Measurements from ENCODE around the gene UAP1L1.

Gene UAP1L1

GRCh38 chr9:137070201-137070905 is 7.0 kb upstream of the UAP1L1 start, which contains the start of gene SAPCD2:
TSS of gene SAPCD2 (minus strand) at chr9:137070557. CDS start at chr9:137070460, 97 bp downstream.
- no peaks in the 10 kb centered on the region for H3K9me3 ChIP-seq (ENCODE audit: control insufficient read depth, insufficient read depth, low read length)
- H3K36me3 ChIP-seq (ENCODE audit: control insufficient read depth, insufficient read depth, low read length), result peaks cover 8% of the 10 kb centered on the region; the same call in 1 of the 2 replicates
- H3K27ac ChIP-seq (ENCODE audit: low read depth, low read length), result no peak within 1 kb of the TSS
- H3K4me3 ChIP-seq (ENCODE audit: low read depth, low read length), result peak within 1 kb of the TSS; percentile 77
- peak within 1 kb of the TSS; percentile 53; the same call in 1 of the 2 replicates for H3K9ac ChIP-seq (ENCODE audit: low read depth, low read length)
- peaks cover 15% of the 10 kb centered on the region for H3K4me1 ChIP-seq (ENCODE audit: control insufficient read depth, insufficient read depth, low read length)
- H3K27me3 ChIP-seq (ENCODE audit: control insufficient read depth, insufficient read depth, low read length), result peaks cover 6% of the 10 kb centered on the region

DNA sequence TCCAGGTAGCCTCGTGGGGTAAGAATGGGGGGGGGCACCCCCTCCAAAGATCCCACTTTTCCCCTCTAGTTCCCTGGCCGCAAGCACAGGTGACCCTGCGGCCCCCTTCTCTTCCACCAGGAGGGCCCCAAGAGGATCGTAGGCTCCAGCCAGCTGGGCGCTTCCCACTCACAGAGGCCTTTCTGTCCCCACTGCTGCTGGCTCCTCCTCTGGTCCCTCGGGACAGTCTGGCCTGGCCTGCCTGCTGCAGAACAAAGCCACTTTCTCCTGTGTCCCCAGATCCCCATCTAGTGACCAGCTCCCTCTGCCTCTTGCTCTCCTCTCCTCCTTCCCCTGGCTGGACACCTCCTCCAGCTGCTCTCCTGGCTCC is 6.4 kb upstream of the UAP1L1 start:
- peak overlapping the region; percentile 26; the same call in 1 of the 2 replicates for H3K9ac ChIP-seq (ENCODE audit: low read depth, low read length)
- peak overlapping the region; percentile 77; the same call in 1 of the 2 replicates for H3K4me3 ChIP-seq (ENCODE audit: low read depth, low read length)
- H3K9me3 ChIP-seq (ENCODE audit: control insufficient read depth, insufficient read depth, low read length), result no peaks in the 10 kb centered on the region
- peaks cover 6% of the 10 kb centered on the region for H3K27me3 ChIP-seq (ENCODE audit: control insufficient read depth, insufficient read depth, low read length)
- H3K36me3 ChIP-seq (ENCODE audit: control insufficient read depth, insufficient read depth, low read length), result peaks cover 2% of the 10 kb centered on the region; the same call in 1 of the 2 replicates
- H3K4me1 ChIP-seq (ENCODE audit: control insufficient read depth, insufficient read depth, low read length), result peaks cover 17% of the 10 kb centered on the region
- no peak overlapping the region for H3K27ac ChIP-seq (ENCODE audit: low read depth, low read length)

GRCh38 chr9:137071282-137071681 is 6.0 kb upstream of the UAP1L1 start:
- H3K4me1 ChIP-seq (ENCODE audit: control insufficient read depth, insufficient read depth, low read length), result peaks cover 17% of the 10 kb centered on the region
- H3K27ac ChIP-seq (ENCODE audit: low read depth, low read length), result no peak overlapping the region
- no peaks in the 10 kb centered on the region for H3K9me3 ChIP-seq (ENCODE audit: control insufficient read depth, insufficient read depth, low read length)
- H3K4me3 ChIP-seq (ENCODE audit: low read depth, low read length), result peak overlapping the region; percentile 77; the same call in 1 of the 2 replicates
- H3K27me3 ChIP-seq (ENCODE audit: control insufficient read depth, insufficient read depth, low read length), result peaks cover 6% of the 10 kb centered on the region
- H3K9ac ChIP-seq (ENCODE audit: low read depth, low read length), result no peak overlapping the region
- H3K36me3 ChIP-seq (ENCODE audit: control insufficient read depth, insufficient read depth, low read length), result no peaks in the 10 kb centered on the region

- Histone ChIP-seq H3K9ac (ENCODE audit: low read depth, low read length) (no peak overlapping the region), H3K4me1 (ENCODE audit: control insufficient read depth, insufficient read depth, low read length) (peaks cover 24% of the 10 kb centered on the region), H3K27ac (ENCODE audit: low read depth, low read length) (no peak overlapping the region), H3K27me3 (ENCODE audit: control insufficient read depth, insufficient read depth, low read length) (peaks cover 27% of the 10 kb centered on the region), H3K36me3 (ENCODE audit: control insufficient read depth, insufficient read depth, low read length) (no peaks in the 10 kb centered on the region), H3K9me3 (ENCODE audit: control insufficient read depth, insufficient read depth, low read length) (no peaks in the 10 kb centered on the region), H3K4me3 (ENCODE audit: low read depth, low read length) (no peak overlapping the region)
Observed at GRCh38 chr9:137073992-137074399, 3.3 kb upstream of the UAP1L1 start.

- Histone ChIP-seq H3K4me1 (ENCODE audit: control insufficient read depth, insufficient read depth, low read length) (peaks cover 24% of the 10 kb centered on the region), H3K4me3 (ENCODE audit: low read depth, low read length) (no peak overlapping the region), H3K27ac (ENCODE audit: low read depth, low read length) (peak overlapping the region; percentile 55), H3K9me3 (ENCODE audit: control insufficient read depth, insufficient read depth, low read length) (no peaks in the 10 kb centered on the region), H3K9ac (ENCODE audit: low read depth, low read length) (peak overlapping the region; percentile 49; the same call in 1 of the 2 replicates), H3K36me3 (ENCODE audit: control insufficient read depth, insufficient read depth, low read length) (peaks cover 4% of the 10 kb centered on the region; the same call in 1 of the 2 replicates), H3K27me3 (ENCODE audit: control insufficient read depth, insufficient read depth, low read length) (peaks cover 28% of the 10 kb centered on the region)
Observed at GRCh38 chr9:137074657-137075274, 2.6 kb upstream of the UAP1L1 start.

GRCh38 chr9:137075275-137075775 is 2.0 kb upstream of the UAP1L1 start:
- H3K4me1 ChIP-seq (ENCODE audit: control insufficient read depth, insufficient read depth, low read length), result peaks cover 24% of the 10 kb centered on the region
- H3K4me3 ChIP-seq (ENCODE audit: low read depth, low read length), result no peak overlapping the region
- H3K9ac ChIP-seq (ENCODE audit: low read depth, low read length), result no peak overlapping the region; the same call in 1 of the 2 replicates
- H3K36me3 ChIP-seq (ENCODE audit: control insufficient read depth, insufficient read depth, low read length), result peaks cover 5% of the 10 kb centered on the region; the same call in 1 of the 2 replicates
- peaks cover 30% of the 10 kb centered on the region for H3K27me3 ChIP-seq (ENCODE audit: control insufficient read depth, insufficient read depth, low read length)
- no peaks in the 10 kb centered on the region for H3K9me3 ChIP-seq (ENCODE audit: control insufficient read depth, insufficient read depth, low read length)
- H3K27ac ChIP-seq (ENCODE audit: low read depth, low read length), result peak overlapping the region; percentile 55

- Histone ChIP-seq H3K9ac (ENCODE audit: low read depth, low read length) (no peak overlapping the region), H3K27me3 (ENCODE audit: control insufficient read depth, insufficient read depth, low read length) (peaks cover 30% of the 10 kb centered on the region), H3K4me1 (ENCODE audit: control insufficient read depth, insufficient read depth, low read length) (peaks cover 19% of the 10 kb centered on the region), H3K9me3 (ENCODE audit: control insufficient read depth, insufficient read depth, low read length) (no peaks in the 10 kb centered on the region), H3K36me3 (ENCODE audit: control insufficient read depth, insufficient read depth, low read length) (peaks cover 5% of the 10 kb centered on the region; the same call in 1 of the 2 replicates), H3K27ac (ENCODE audit: low read depth, low read length) (no peak overlapping the region), H3K4me3 (ENCODE audit: low read depth, low read length) (peak overlapping the region; percentile 49; the same call in 1 of the 2 replicates)
Observed at GRCh38 chr9:137076636-137077009, 694 bp upstream of the UAP1L1 start.

DNA sequence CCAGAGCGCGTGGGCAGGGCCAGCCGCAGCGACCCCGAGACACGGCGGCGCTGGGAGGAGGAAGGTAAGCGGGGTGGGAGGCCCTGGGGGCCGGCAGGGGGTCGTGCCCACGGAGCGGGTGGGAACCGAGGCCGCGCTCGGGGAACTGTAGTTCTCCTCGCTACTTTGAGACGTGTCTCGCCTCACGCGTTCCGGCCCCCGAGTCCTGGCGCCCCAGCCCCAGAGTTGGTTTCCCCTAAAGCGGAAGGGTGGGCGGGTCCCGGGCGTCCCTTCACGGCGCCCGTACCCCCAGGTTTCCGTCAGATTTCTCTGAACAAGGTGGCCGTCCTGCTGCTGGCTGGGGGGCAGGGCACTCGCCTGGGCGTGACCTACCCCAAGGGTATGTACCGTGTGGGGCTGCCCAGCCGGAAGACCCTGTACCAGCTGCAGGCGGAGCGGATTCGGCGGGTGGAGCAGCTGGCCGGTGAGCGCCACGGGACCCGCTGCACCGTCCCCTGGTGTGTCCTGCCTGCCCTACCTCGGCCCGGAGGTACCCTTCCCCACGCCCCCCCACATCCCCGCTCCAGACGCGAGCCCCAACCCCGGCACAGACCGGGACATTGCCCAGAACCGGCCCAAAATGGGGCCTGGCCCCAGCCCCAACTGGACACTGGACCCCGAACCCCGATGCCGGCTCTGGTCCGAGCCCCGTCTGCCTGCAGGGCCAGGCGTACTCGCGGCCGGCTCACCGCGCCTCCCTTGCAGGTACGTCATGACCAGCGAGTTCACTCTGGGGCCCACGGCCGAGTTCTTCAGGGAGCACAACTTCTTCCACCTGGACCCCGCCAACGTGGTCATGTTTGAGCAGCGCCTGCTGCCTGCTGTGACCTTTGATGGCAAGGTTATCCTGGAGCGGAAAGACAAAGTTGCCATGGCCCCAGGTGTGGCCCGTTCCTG is 709 bp downstream of the UAP1L1 start:
- Histone ChIP-seq H3K36me3 (ENCODE audit: control insufficient read depth, insufficient read depth, low read length) (peaks cover 5% of the 10 kb centered on the region; the same call in 1 of the 2 replicates), H3K27me3 (ENCODE audit: control insufficient read depth, insufficient read depth, low read length) (peaks cover 30% of the 10 kb centered on the region), H3K4me1 (ENCODE audit: control insufficient read depth, insufficient read depth, low read length) (peaks cover 19% of the 10 kb centered on the region), H3K4me3 (ENCODE audit: low read depth, low read length) (peak overlapping the region; percentile 64), H3K9me3 (ENCODE audit: control insufficient read depth, insufficient read depth, low read length) (no peaks in the 10 kb centered on the region), H3K27ac (ENCODE audit: low read depth, low read length) (no peak overlapping the region), H3K9ac (ENCODE audit: low read depth, low read length) (no peak overlapping the region)

GRCh38 chr9:137078701-137079400 is 1.5 kb downstream of the UAP1L1 start:
- H3K9ac ChIP-seq (ENCODE audit: low read depth, low read length), result no peak overlapping the region

DNA sequence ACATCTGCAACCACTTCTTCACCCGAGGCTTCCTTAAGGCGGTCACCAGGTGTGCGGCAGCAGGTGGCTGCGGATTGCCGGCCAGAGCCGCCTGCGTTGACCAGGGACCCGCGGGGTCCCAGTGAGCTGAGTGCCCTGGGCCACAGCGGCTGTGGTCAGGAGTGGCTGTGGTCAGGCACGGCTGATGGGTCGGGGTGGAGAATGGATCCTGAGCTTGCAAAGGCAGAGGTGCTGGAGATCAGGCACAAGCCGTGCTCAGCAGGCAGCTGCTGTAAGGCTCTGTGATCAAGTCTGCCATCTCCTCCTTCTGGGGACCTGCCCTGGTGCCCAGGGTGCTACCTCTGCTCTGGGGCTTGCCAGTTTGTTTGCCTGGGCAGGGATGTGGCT is 2.1 kb downstream of the UAP1L1 start:
- Histone ChIP-seq H3K4me3 (ENCODE audit: low read depth, low read length) (no peak overlapping the region), H3K9ac (ENCODE audit: low read depth, low read length) (no peak overlapping the region), H3K9me3 (ENCODE audit: control insufficient read depth, insufficient read depth, low read length) (no peaks in the 10 kb centered on the region), H3K27me3 (ENCODE audit: control insufficient read depth, insufficient read depth, low read length) (peaks cover 30% of the 10 kb centered on the region), H3K4me1 (ENCODE audit: control insufficient read depth, insufficient read depth, low read length) (peaks cover 19% of the 10 kb centered on the region), H3K36me3 (ENCODE audit: control insufficient read depth, insufficient read depth, low read length) (peaks cover 5% of the 10 kb centered on the region; the same call in 1 of the 2 replicates), H3K27ac (ENCODE audit: low read depth, low read length) (no peak overlapping the region)

More at GRCh38 chr9:137078701-137079400, 1.5 kb downstream of the UAP1L1 start:
- peaks cover 30% of the 10 kb centered on the region for H3K27me3 ChIP-seq (ENCODE audit: control insufficient read depth, insufficient read depth, low read length)
- H3K27ac ChIP-seq (ENCODE audit: low read depth, low read length), result no peak overlapping the region
- H3K36me3 ChIP-seq (ENCODE audit: control insufficient read depth, insufficient read depth, low read length), result peaks cover 5% of the 10 kb centered on the region; the same call in 1 of the 2 replicates
- H3K4me3 ChIP-seq (ENCODE audit: low read depth, low read length), result peak overlapping the region; percentile 64
- peaks cover 19% of the 10 kb centered on the region for H3K4me1 ChIP-seq (ENCODE audit: control insufficient read depth, insufficient read depth, low read length)
- H3K9me3 ChIP-seq (ENCODE audit: control insufficient read depth, insufficient read depth, low read length), result no peaks in the 10 kb centered on the region
